Adrenal gland (tissue), 5 donors: ENCODE results near the gene CIRBP.

Experiments used
- POLR2A ChIP-seq, 2 donors: fragments of 450-650 bp; IDR thresholded peaks; one replicate each; pipeline ENCODE4 v1.6.1; 2017; ENCODE audit warnings: antibody characterized with exemption in 2 of 2, mild to moderate bottlenecking in 2 of 2, moderate library complexity in 1 of 2
- TF ChIP-seq, protein P1 (sequence below), 6 experiments: fragments of 450-650 bp in 4 of 6; fragments of 200-600 bp in 2 of 6; sonication (generic) in 1 of 6; IDR thresholded peaks; 1 replicate in 5 of 6; 2 replicates in 1 of 6; pipeline versions ENCODE4 v1.5.1 to v1.8.0; 2016 to 2021; ENCODE audit warnings: antibody characterized with exemption in 6 of 6, mild to moderate bottlenecking in 2 of 6, moderate library complexity in 1 of 6
- donor health status: DM: no; HTN: no; CAD: no.

- TF ChIP-seq POLR2A (IDR thresholded peaks at IDR 0.05): no peak
- TF ChIP-seq, protein P1, sequence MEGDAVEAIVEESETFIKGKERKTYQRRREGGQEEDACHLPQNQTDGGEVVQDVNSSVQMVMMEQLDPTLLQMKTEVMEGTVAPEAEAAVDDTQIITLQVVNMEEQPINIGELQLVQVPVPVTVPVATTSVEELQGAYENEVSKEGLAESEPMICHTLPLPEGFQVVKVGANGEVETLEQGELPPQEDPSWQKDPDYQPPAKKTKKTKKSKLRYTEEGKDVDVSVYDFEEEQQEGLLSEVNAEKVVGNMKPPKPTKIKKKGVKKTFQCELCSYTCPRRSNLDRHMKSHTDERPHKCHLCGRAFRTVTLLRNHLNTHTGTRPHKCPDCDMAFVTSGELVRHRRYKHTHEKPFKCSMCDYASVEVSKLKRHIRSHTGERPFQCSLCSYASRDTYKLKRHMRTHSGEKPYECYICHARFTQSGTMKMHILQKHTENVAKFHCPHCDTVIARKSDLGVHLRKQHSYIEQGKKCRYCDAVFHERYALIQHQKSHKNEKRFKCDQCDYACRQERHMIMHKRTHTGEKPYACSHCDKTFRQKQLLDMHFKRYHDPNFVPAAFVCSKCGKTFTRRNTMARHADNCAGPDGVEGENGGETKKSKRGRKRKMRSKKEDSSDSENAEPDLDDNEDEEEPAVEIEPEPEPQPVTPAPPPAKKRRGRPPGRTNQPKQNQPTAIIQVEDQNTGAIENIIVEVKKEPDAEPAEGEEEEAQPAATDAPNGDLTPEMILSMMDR (IDR thresholded peaks at IDR 0.05): no peak
These were observed 17.6 kb downstream of the CIRBP start for GRCh38 chr19:1286487-1287353.
